Left lung (tissue), 10 donors: ENCODE results near the gene NT5DC1. TPM values are rescaled to one million over a fixed set of nuclear protein-coding genes. Genes with fewer than 3 reads are reported as not detected.

Source experiments
- ATAC-seq: fragments of 200-7000 bp; cut with Tn5 transposase; one replicate; pipeline ENCODE4 v1.9.1; 2020; ENCODE audit warnings: moderate library complexity
- DNase-seq, 4 donors: peaks; one replicate each; pipeline ENCODE4 v3.0.0-alpha.2; 2013 to 2020
- H3K27ac ChIP-seq, 2 donors: fragments of 200-600 bp; sonication (generic) in 1 of 2; one replicate each; pipeline versions ENCODE4 v1.5.0 to v1.8.0; 2020 to 2021
- H3K27me3 ChIP-seq, 2 donors: fragments of 200-600 bp; sonication (generic) in 1 of 2; one replicate each; pipeline versions ENCODE4 v1.5.0 to v1.8.0; 2020 to 2021
- H3K36me3 ChIP-seq, 2 donors: fragments of 200-600 bp; sonication (generic) in 1 of 2; one replicate each; pipeline versions ENCODE4 v1.5.0 to v1.8.0; 2020 to 2021
- H3K4me1 ChIP-seq, 2 donors: fragments of 200-600 bp; one replicate each; pipeline ENCODE4 v1.8.0; 2021
- H3K4me3 ChIP-seq, 2 donors: fragments of 200-600 bp; sonication (generic) in 1 of 2; one replicate each; pipeline versions ENCODE4 v1.5.0 to v1.8.0; 2020 to 2021; ENCODE audit warnings: mild to moderate bottlenecking in 1 of 2
- H3K9me3 ChIP-seq, 2 donors: fragments of 200-600 bp; sonication (generic) in 1 of 2; one replicate each; pipeline versions ENCODE4 v1.5.0 to v1.8.0; 2020 to 2021
- CTCF ChIP-seq, 2 donors: fragments of 200-600 bp; sonication (generic) in 1 of 2; IDR thresholded peaks; one replicate each; pipeline versions ENCODE4 v1.5.0 to v1.8.0; 2021; ENCODE audit warnings: antibody characterized with exemption in 2 of 2
- intact Hi-C, 2 donors: fragments of 100-400 bp; cut with DNase I; formaldehyde crosslinking; loops; one replicate each; pipeline versions ENCODE4 v1.11.2 to v1.14.2; 2022
- polyA plus RNA-seq, 6 donors: library from polyadenylated mRNA; unstranded; fragments of 120-200 nt; gene quantifications; one replicate each; pipeline ENCODE4 v1.2.1, GENCODE V29; 2013; ENCODE audit not compliant: insufficient read length in 6 of 6
- total RNA-seq, 2 donors: library from RNA; stranded (reverse); fragmentation: NEBNext Ultra II Directional; extraction: Animal tissue kit (Norgen Biotek cat#: 25700); gene quantifications; one replicate each; pipeline ENCODE4 v1.2.1, GENCODE V29; 2021
- donor health status: DM: no; HTN: yes; CAD: no.
- donor health status: DM: no; HTN: no; CAD: no.

Gene NT5DC1
- total and polyA plus RNA-seq, 8 donors: 36.9 to 56.8 (median 49.9) TPM

GRCh38 chr6:116158641-116159040 is 58.0 kb downstream of the NT5DC1 start:
- ATAC-seq (no peak), DNase-seq (no peak)
- no peak for TF ChIP-seq CTCF (IDR thresholded peaks at IDR 0.05)
- Histone ChIP-seq H3K27ac (no peak overlapping the region), H3K4me3 (no peak overlapping the region), H3K36me3 (no peaks in the 10 kb centered on the region), H3K27me3 (no peaks in the 10 kb centered on the region), H3K9me3 (no peaks in the 10 kb centered on the region), H3K4me1 (no peaks in the 10 kb centered on the region)
- intact Hi-C loops: no loop called here

- intact Hi-C loops: no loop called here
- ATAC-seq (no peak), DNase-seq (no peak)
- Histone ChIP-seq H3K9me3 (no peaks in the 10 kb centered on the region), H3K36me3 (no peaks in the 10 kb centered on the region), H3K4me3 (no peak overlapping the region), H3K4me1 (no peaks in the 10 kb centered on the region), H3K27me3 (no peaks in the 10 kb centered on the region), H3K27ac (no peak overlapping the region)
- no peak for TF ChIP-seq CTCF (IDR thresholded peaks at IDR 0.05)
Measured at GRCh38 chr6:116159782-116160524, 59.3 kb downstream of the NT5DC1 start.

- Histone ChIP-seq H3K27me3 (no peaks in the 10 kb centered on the region), H3K36me3 (no peaks in the 10 kb centered on the region), H3K27ac (no peak overlapping the region), H3K4me1 (no peaks in the 10 kb centered on the region), H3K9me3 (peaks cover 0 to 14% of the 10 kb centered on the region in 2 donors), H3K4me3 (no peak overlapping the region)
- DNase-seq (no peak), ATAC-seq (no peak)
- no peak for TF ChIP-seq CTCF (IDR thresholded peaks at IDR 0.05)
- intact Hi-C loops: no loop called here
Measured at GRCh38 chr6:116165596-116165995, 64.9 kb downstream of the NT5DC1 start.

GRCh38 chr6:116166369-116166768 is 65.7 kb downstream of the NT5DC1 start:
- H3K4me1 ChIP-seq: no peaks in the 10 kb centered on the region
- H3K27me3 ChIP-seq: no peaks in the 10 kb centered on the region
- DNase-seq: no peak
- no peaks in the 10 kb centered on the region for H3K36me3 ChIP-seq
- no peak overlapping the region for H3K27ac ChIP-seq
- intact Hi-C loops: no loop called here
- ATAC-seq: no peak
- no peak overlapping the region for H3K4me3 ChIP-seq
- peaks cover 0 to 14% of the 10 kb centered on the region in 2 donors for H3K9me3 ChIP-seq
- TF ChIP-seq CTCF (IDR thresholded peaks at IDR 0.05): no peak

GRCh38 chr6:116168148-116168547 is 67.5 kb downstream of the NT5DC1 start:
- H3K4me3 ChIP-seq: no peak overlapping the region
- H3K9me3 ChIP-seq: peaks cover 0 to 14% of the 10 kb centered on the region in 2 donors
- peaks cover 0 to under 1% of the 10 kb centered on the region in 2 donors for H3K36me3 ChIP-seq
- intact Hi-C loops: no loop called here
- DNase-seq (no peak), ATAC-seq (no peak)
- H3K27ac ChIP-seq: no peak overlapping the region
- H3K27me3 ChIP-seq: no peaks in the 10 kb centered on the region
- no peak for TF ChIP-seq CTCF (IDR thresholded peaks at IDR 0.05)
- H3K4me1 ChIP-seq: no peaks in the 10 kb centered on the region
